Measurements from ENCODE around the gene MMEL1. TPM values are rescaled to one million over a fixed set of nuclear protein-coding genes. Genes with fewer than 3 reads are reported as not detected.

MMEL1 gene
- total and polyA plus RNA-seq, 2 experiments from 2014 or later, result 0.93 to 1.8 TPM

DNA sequence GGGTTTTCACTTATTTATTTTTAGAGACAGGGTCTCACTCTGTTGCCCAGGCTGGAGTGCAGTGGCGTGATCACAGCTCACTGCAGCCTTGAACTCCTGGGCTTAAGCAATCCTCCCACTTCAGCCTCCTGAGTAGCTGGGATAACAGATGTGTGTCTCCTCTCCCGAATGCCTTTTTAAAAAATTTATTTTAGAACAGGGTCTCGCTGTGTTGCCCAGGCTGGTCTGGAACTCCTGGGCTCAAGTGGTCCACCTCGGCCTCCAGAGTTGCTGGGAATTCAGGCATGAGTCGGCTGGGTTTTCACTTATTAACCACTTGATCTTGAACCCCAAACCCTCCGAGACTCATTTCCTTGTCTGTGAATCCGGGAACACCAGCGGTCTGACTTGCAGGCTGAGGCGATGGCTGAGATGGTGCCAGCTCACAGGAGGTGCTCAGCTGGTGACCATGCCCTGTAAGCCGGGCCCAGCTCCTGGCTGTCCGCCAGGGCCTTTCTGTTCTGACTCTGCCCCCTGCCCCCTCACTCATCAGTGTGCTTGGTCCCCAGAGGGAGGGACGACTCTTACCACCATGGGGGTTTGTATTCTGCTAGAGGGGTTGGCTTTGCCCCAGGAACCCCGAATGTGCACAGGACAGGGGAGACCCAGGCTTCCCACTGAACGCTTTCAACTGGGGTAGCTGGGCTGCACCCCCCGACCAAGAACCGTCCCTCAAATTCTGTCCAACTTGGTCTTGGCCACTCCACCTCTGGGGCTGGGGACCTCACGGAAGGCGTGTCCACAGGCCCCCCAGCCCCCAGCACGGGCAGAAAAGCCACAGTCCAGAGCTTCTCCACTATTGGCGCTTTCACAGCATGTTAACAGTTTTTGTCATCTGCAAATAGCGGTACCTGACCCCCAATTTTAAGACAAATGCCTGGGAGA lies 22.5 kb downstream of the MMEL1 start:
- H3K27me3 ChIP-seq, result no peaks in the 10 kb centered on the region
- no peaks in the 10 kb centered on the region for H3K9me3 ChIP-seq (ENCODE audit: low read depth)
- DNase-seq (ENCODE audit: low spot score), result no peak
- TF ChIP-seq, protein P1, sequence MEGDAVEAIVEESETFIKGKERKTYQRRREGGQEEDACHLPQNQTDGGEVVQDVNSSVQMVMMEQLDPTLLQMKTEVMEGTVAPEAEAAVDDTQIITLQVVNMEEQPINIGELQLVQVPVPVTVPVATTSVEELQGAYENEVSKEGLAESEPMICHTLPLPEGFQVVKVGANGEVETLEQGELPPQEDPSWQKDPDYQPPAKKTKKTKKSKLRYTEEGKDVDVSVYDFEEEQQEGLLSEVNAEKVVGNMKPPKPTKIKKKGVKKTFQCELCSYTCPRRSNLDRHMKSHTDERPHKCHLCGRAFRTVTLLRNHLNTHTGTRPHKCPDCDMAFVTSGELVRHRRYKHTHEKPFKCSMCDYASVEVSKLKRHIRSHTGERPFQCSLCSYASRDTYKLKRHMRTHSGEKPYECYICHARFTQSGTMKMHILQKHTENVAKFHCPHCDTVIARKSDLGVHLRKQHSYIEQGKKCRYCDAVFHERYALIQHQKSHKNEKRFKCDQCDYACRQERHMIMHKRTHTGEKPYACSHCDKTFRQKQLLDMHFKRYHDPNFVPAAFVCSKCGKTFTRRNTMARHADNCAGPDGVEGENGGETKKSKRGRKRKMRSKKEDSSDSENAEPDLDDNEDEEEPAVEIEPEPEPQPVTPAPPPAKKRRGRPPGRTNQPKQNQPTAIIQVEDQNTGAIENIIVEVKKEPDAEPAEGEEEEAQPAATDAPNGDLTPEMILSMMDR (IDR thresholded peaks at IDR 0.05; ENCODE audit: poor library complexity), result no peak
- no peak for TF ChIP-seq EZH2 (IDR thresholded peaks at IDR 0.05; ENCODE audit: borderline replicate concordance)
- TF ChIP-seq EZH2phosphoT487 (IDR thresholded peaks at IDR 0.05; ENCODE audit: low read depth, severe bottlenecking, unreplicated experiment), result no peak
- no peaks in the 10 kb centered on the region for H4K20me1 ChIP-seq (ENCODE audit: insufficient read depth, poor library complexity, severe bottlenecking)
- peak overlapping the region; percentile 47 for H3K4me2 ChIP-seq
- H3K36me3 ChIP-seq (replicated peaks; ENCODE audit: insufficient read depth, low read depth), result no peaks in the 10 kb centered on the region
- H3K27ac ChIP-seq, result no peak overlapping the region
- 86% methylated on average over 21 of the region's 21 CpGs for WGBS (ENCODE audit: low lambda C conversion rate, missing lambda C conversion rate)
- H2AFZ ChIP-seq, result peak overlapping the region; percentile 43
- H3K4me3 ChIP-seq, result no peak overlapping the region
- H3K4me1 ChIP-seq (ENCODE audit: insufficient read depth), result peaks cover 4% of the 10 kb centered on the region
- no peaks in the 10 kb centered on the region for H3K79me2 ChIP-seq
- no peaks in the 10 kb centered on the region for H3K9me2 ChIP-seq (replicated peaks; ENCODE audit: insufficient read depth)

DNA sequence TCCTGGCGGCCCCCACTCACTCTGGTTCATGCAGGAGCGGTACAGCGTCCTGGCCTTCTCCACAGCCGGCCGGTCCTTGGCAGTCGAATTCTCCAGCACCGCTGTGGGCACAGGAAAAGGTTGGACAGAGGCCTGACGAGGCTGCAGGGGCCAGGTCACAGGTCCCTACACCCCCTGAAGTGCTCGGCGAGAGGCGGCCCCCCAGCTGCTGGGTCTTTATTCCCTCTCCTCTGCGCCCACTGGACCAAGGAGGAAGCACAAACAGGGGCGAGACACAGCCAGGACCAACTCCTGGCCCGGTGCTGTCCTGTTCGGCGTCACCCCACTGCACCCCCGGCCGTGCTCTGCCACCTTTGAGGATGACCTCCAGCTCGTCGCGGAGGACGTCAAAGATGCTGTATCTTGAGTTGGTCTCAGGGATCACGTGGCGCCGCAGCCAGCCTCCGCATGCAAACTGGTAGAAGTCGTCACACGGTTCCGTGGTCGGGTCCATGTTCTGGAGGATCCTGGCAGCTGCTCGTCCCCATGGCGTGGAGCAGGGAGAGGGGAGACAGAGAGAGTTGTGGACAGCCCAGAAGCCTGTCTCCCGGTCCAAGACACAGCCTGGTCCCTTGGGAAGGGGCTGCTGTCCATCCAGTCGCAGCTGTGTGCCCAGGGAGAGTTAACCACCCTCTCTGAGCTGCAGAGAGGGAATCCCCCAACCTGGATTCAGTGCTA lies 23.3 kb downstream of the MMEL1 start:
- DNase-seq (ENCODE audit: low spot score), result no peak
- Histone ChIP-seq H3K4me1 (ENCODE audit: insufficient read depth) (peaks cover 4% of the 10 kb centered on the region), H3K27me3 (no peaks in the 10 kb centered on the region), H3K27ac (no peak overlapping the region), H3K36me3 (replicated peaks; ENCODE audit: insufficient read depth, low read depth) (no peaks in the 10 kb centered on the region), H2AFZ (no peak overlapping the region), H3K4me2 (no peak overlapping the region), H3K9me3 (ENCODE audit: low read depth) (no peaks in the 10 kb centered on the region), H3K4me3 (no peak overlapping the region), H3K79me2 (no peaks in the 10 kb centered on the region), H4K20me1 (ENCODE audit: insufficient read depth, poor library complexity, severe bottlenecking) (no peaks in the 10 kb centered on the region), H3K9me2 (replicated peaks; ENCODE audit: insufficient read depth) (no peaks in the 10 kb centered on the region)
- TF ChIP-seq EZH2phosphoT487 (IDR thresholded peaks at IDR 0.05; ENCODE audit: low read depth, severe bottlenecking, unreplicated experiment), result no peak
- no peak for TF ChIP-seq EZH2 (IDR thresholded peaks at IDR 0.05; ENCODE audit: borderline replicate concordance)
- TF ChIP-seq, protein P1 (IDR thresholded peaks at IDR 0.05; ENCODE audit: poor library complexity), result no peak
- WGBS (ENCODE audit: low lambda C conversion rate, missing lambda C conversion rate), result 92% methylated on average over 34 of the region's 34 CpGs

DNA sequence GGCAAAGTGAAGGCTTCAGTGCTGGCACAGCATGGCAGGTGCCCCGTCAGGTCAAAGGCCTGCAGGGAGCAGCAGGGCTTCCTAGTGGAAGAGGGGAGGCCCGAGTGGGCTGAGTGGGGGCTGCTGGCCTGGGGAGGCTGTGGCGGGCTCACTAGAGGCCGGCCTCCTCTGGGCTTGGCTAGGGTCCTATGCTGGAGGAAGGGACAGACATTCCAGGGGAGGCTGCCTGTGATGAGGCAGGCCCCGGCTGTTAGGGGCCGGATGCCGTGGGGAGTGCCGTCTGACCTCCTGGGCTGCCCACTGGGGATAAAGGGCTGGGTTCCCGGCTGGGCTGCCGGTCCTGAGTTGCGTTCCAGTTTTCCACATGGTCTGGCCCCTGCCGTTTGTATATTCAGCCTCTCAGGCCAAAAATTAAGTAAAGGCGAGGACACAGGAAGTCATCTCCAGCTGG lies 25.1 kb downstream of the MMEL1 start:
- no peaks in the 10 kb centered on the region for H3K9me2 ChIP-seq (replicated peaks; ENCODE audit: insufficient read depth)
- H3K4me2 ChIP-seq, result no peak overlapping the region
- no peaks in the 10 kb centered on the region for H4K20me1 ChIP-seq (ENCODE audit: insufficient read depth, poor library complexity, severe bottlenecking)
- H3K4me1 ChIP-seq (ENCODE audit: insufficient read depth), result peaks cover 4% of the 10 kb centered on the region
- no peak for DNase-seq (ENCODE audit: low spot score)
- TF ChIP-seq EZH2 (IDR thresholded peaks at IDR 0.05; ENCODE audit: borderline replicate concordance), result no peak
- TF ChIP-seq EZH2phosphoT487 (IDR thresholded peaks at IDR 0.05; ENCODE audit: low read depth, severe bottlenecking, unreplicated experiment), result no peak
- TF ChIP-seq, protein P1 (IDR thresholded peaks at IDR 0.05; ENCODE audit: poor library complexity), result no peak
- H3K4me3 ChIP-seq, result no peak overlapping the region
- no peak overlapping the region for H3K27ac ChIP-seq
- H2AFZ ChIP-seq, result no peak overlapping the region
- H3K9me3 ChIP-seq (ENCODE audit: low read depth), result no peaks in the 10 kb centered on the region
- H3K79me2 ChIP-seq, result no peaks in the 10 kb centered on the region
- WGBS (ENCODE audit: low lambda C conversion rate, missing lambda C conversion rate), result 69% methylated on average over 13 of the region's 13 CpGs
- H3K27me3 ChIP-seq, result no peaks in the 10 kb centered on the region
- no peaks in the 10 kb centered on the region for H3K36me3 ChIP-seq (replicated peaks; ENCODE audit: insufficient read depth, low read depth)

Measured in hepatocyte (in vitro differentiated cells).